SU-DHL-6 (cell line): Measurements from ENCODE around the gene ISG20L2.

Source experiments
- H2AFZ ChIP-seq: fragments of 200-600 bp; sonication (generic); 2 replicates; pipeline ENCODE4 v1.6.1; 2014; ENCODE audit warnings: low read depth, mild to moderate bottlenecking, moderate library complexity, mixed read lengths, antibody characterized with exemption, low read length; ENCODE audit not compliant: severe bottlenecking
- H3F3A ChIP-seq: fragments of 200-600 bp; shearing (Covaris generic); 2 replicates; pipeline ENCODE4 v1.6.0; 2016; ENCODE audit warnings: antibody characterized with exemption, mild to moderate bottlenecking; ENCODE audit not compliant: insufficient read depth
- H3K27ac ChIP-seq: fragments of 200-600 bp; sonication (generic); 2 replicates; pipeline ENCODE4 v1.5.1; 2016; ENCODE audit warnings: low read depth, mild to moderate bottlenecking, low read length, moderate library complexity, mixed read lengths
- H3K27me3 ChIP-seq: fragments of 200-600 bp; sonication (generic), shearing (Covaris generic); 2 replicates; pipeline ENCODE4 v1.6.0; 2014; ENCODE audit warnings: mild to moderate bottlenecking, low read length
- H3K36me3 ChIP-seq: fragments of 200-600 bp; sonication (generic); 2 replicates; pipeline ENCODE4 v1.6.1; 2014; ENCODE audit warnings: mild to moderate bottlenecking, low read length, mixed read lengths
- H3K4me2 ChIP-seq: fragments of 300-600, 200-600 bp; shearing (Covaris generic), sonication (generic); 2 replicates; pipeline ENCODE4 v1.6.0; 2014; ENCODE audit warnings: low read length, low read depth, mild to moderate bottlenecking; ENCODE audit not compliant: poor library complexity, severe bottlenecking
- H3K4me3 ChIP-seq: fragments of 200-600 bp; sonication (generic); 2 replicates; pipeline ENCODE4 v1.5.1; 2014; ENCODE audit warnings: antibody characterized with exemption, low read length, mild to moderate bottlenecking, mixed read lengths; ENCODE audit not compliant: insufficient read depth, poor library complexity, severe bottlenecking
- H3K79me2 ChIP-seq: fragments of 200-600 bp; sonication (generic); 2 replicates; pipeline ENCODE4 v1.6.1; 2014; ENCODE audit warnings: mild to moderate bottlenecking, low read length, moderate library complexity; ENCODE audit not compliant: insufficient read depth
- H3K9ac ChIP-seq: fragments of 200-600 bp; sonication (generic); 2 replicates; pipeline ENCODE4 v1.7.0; 2014; ENCODE audit warnings: mild to moderate bottlenecking, low read length
- H3K9me2 ChIP-seq: fragments of 200-600 bp; sonication (generic); replicated peaks from 2 replicates; pipeline ENCODE4 v1.6.1; 2014; ENCODE audit warnings: low read length; ENCODE audit not compliant: insufficient read depth
- H3K9me3 ChIP-seq: fragments of 200-600 bp; sonication (generic); 2 replicates; pipeline ENCODE4 v1.6.1; 2014; ENCODE audit warnings: low read length, mixed read lengths; ENCODE audit not compliant: insufficient read depth
- H4K20me1 ChIP-seq: fragments of 200-600 bp; sonication (generic); 2 replicates; pipeline ENCODE4 v1.6.1; 2014; ENCODE audit warnings: low read depth, mild to moderate bottlenecking, antibody characterized with exemption, low read length, moderate library complexity, mixed read lengths
- EZH2phosphoT487 ChIP-seq: fragments of 200-600 bp; sonication (generic), shearing (Covaris generic); conservative IDR thresholded peaks from 2 replicates; pipeline ENCODE4 v1.6.1; 2018; ENCODE audit warnings: mild to moderate bottlenecking, antibody characterized with exemption, low read length, moderate library complexity, mixed read lengths
- TF ChIP-seq, protein P1 (sequence below): fragments of 200-600 bp; sonication (generic); IDR thresholded peaks from one replicate; pipeline ENCODE4 v1.5.1; 2017; ENCODE audit warnings: antibody characterized with exemption, mild to moderate bottlenecking, low read length, moderate library complexity; ENCODE audit not compliant: insufficient read depth, poor library complexity, severe bottlenecking

The ISG20L2 gene

DNA sequence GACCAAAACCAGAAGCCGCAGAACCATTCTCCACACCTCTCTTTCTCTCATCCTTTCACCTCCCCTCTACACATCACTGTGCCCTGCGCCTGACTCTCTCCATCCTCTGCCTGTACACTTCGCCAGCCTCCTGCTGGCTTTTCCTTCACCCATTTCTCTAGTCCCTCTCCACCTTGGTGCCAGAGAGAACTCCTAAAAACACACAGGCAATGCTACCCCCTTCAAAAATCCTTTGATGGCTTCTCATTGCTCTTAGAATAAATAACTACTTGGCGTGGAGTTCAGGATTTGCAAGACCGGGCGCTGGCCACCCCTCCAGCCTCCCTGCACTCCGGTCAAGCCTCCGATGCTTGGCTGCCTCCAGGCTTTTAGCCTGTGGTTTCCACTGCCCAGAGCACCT is 31.8 kb downstream of the ISG20L2 start:
- H3K27me3 ChIP-seq: no peaks in the 10 kb centered on the region

DNA sequence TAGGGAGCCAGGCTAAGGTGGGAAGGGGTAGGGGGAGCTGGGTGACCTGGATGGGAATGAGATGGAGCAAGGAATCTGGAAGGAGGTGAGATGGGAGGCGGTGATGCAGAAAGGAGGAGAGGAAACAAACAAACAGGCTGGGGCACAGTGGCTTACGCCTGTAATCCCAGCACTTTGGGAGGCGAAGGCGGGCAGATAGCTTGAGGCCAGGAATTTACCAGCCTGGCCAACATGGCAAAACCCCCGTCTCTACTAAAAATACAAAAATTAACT is 33.9 kb downstream of the ISG20L2 start:
- no peak overlapping the region for H3K27ac ChIP-seq
- no peaks in the 10 kb centered on the region for H3K79me2 ChIP-seq
- no peaks in the 10 kb centered on the region for H4K20me1 ChIP-seq
- no peak overlapping the region for H2AFZ ChIP-seq
- H3K4me2 ChIP-seq: no peak overlapping the region
- no peak overlapping the region for H3K9ac ChIP-seq
- no peaks in the 10 kb centered on the region for H3F3A ChIP-seq
- H3K27me3 ChIP-seq: no peaks in the 10 kb centered on the region
- no peak overlapping the region for H3K4me3 ChIP-seq
- TF ChIP-seq, protein P1, sequence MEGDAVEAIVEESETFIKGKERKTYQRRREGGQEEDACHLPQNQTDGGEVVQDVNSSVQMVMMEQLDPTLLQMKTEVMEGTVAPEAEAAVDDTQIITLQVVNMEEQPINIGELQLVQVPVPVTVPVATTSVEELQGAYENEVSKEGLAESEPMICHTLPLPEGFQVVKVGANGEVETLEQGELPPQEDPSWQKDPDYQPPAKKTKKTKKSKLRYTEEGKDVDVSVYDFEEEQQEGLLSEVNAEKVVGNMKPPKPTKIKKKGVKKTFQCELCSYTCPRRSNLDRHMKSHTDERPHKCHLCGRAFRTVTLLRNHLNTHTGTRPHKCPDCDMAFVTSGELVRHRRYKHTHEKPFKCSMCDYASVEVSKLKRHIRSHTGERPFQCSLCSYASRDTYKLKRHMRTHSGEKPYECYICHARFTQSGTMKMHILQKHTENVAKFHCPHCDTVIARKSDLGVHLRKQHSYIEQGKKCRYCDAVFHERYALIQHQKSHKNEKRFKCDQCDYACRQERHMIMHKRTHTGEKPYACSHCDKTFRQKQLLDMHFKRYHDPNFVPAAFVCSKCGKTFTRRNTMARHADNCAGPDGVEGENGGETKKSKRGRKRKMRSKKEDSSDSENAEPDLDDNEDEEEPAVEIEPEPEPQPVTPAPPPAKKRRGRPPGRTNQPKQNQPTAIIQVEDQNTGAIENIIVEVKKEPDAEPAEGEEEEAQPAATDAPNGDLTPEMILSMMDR: no peak
- TF ChIP-seq EZH2phosphoT487: no peak
- no peaks in the 10 kb centered on the region for H3K36me3 ChIP-seq
- H3K9me3 ChIP-seq: no peaks in the 10 kb centered on the region
- no peaks in the 10 kb centered on the region for H3K9me2 ChIP-seq

More for the DNA sequence above, 31.8 kb downstream of the ISG20L2 start:
- H3F3A ChIP-seq: no peaks in the 10 kb centered on the region
- no peak overlapping the region for H3K4me2 ChIP-seq
- H4K20me1 ChIP-seq: no peaks in the 10 kb centered on the region
- H3K9me2 ChIP-seq: no peaks in the 10 kb centered on the region
- TF ChIP-seq, protein P1: no peak
- no peak for TF ChIP-seq EZH2phosphoT487
- H3K9me3 ChIP-seq: no peaks in the 10 kb centered on the region
- H3K4me3 ChIP-seq: no peak overlapping the region
- H2AFZ ChIP-seq: no peak overlapping the region
- no peak overlapping the region for H3K27ac ChIP-seq
- H3K79me2 ChIP-seq: no peaks in the 10 kb centered on the region
- H3K9ac ChIP-seq: no peak overlapping the region
- no peaks in the 10 kb centered on the region for H3K36me3 ChIP-seq

DNA sequence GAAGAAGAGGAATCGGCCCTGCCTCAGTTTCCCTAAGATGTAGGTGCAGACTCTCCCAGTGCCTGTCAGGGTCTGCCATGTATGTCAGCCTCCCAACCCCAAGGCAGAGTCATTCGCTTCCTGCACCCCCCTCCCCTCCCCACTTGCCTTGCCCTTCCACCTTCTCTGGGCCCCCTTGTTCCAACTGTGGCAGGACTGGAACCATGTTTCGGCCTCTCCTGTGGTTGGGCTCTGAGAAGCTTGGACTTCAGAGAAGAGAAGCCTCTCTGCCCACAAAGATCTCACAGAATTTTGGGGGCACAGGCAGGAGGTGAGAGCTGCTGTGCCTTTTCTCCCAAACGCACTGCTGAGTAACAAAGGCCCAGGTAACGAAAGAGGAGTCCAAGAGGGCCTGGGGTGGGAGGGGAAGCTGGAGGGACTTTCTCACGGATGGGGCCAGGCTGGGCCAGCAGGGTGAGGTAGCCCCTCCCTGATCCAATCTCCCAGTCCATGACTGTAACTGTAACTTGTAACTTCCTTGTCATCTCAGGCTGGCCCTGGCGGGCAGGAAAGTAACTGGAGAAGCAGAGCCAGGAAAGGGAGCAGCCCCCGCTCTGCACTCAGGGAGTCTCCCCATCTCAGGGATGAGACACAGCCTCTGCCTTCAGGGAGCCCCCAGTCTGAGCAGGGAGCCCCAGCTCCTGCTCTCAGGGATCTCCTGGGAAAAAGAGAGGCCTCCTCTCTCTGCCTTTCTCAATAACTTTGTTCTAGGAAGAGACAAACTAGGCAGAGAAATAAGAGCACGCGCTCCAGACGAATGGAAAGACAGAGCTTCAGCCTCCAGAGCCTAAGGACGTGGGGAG is 34.5 kb downstream of the ISG20L2 start:
- no peaks in the 10 kb centered on the region for H3K9me3 ChIP-seq
- H3K4me2 ChIP-seq: no peak overlapping the region
- H2AFZ ChIP-seq: no peak overlapping the region
- no peaks in the 10 kb centered on the region for H4K20me1 ChIP-seq
- H3K9me2 ChIP-seq: no peaks in the 10 kb centered on the region
- no peaks in the 10 kb centered on the region for H3K79me2 ChIP-seq
- no peaks in the 10 kb centered on the region for H3K27me3 ChIP-seq
- TF ChIP-seq EZH2phosphoT487: no peak
- TF ChIP-seq, protein P1: no peak
- no peak overlapping the region for H3K9ac ChIP-seq
- no peak overlapping the region for H3K4me3 ChIP-seq
- no peaks in the 10 kb centered on the region for H3F3A ChIP-seq
- H3K36me3 ChIP-seq: no peaks in the 10 kb centered on the region
- H3K27ac ChIP-seq: no peak overlapping the region
